Activated CD8-positive, alpha-beta memory T cell treated with anti-CD3 and anti-CD28 coated beads, Interleukin-2, amount 10 ng/mL, durations not matched to agents 7 days and 5 days (primary cell): ENCODE measurements around the gene GRIK2. TPM values are rescaled to one million over a fixed set of nuclear protein-coding genes. Genes with fewer than 3 reads are reported as not detected.

Experiments used
- ATAC-seq: fragments of 150-1000 bp; cut with Tn5 transposase; one replicate; pipeline ENCODE4 v1.10.0; 2021; ENCODE audit warnings: moderate library complexity
- CTCF ChIA-PET: fragments of 350-600 bp; sonication (Branson Sonifier 250); formaldehyde crosslinking; loops from one replicate; lab custom pipeline; 2021; ENCODE audit warnings: antibody characterized with exemption; lab: Charles Lee
- DNase-seq: peaks from one replicate; pipeline ENCODE4 v3.0.0-alpha.2; 2020
- H3K27ac Mint-ChIP-seq: one replicate; pipeline ENCODE4 v1.8.0; 2021; ENCODE audit warnings: mild to moderate bottlenecking, mixed read lengths
- H3K27me3 Mint-ChIP-seq: one replicate; pipeline ENCODE4 v1.8.0; 2021; ENCODE audit warnings: mixed read lengths
- H3K36me3 Mint-ChIP-seq: one replicate; pipeline ENCODE4 v1.8.0; 2021; ENCODE audit warnings: mild to moderate bottlenecking, mixed read lengths
- H3K4me1 Mint-ChIP-seq: one replicate; pipeline ENCODE4 v1.8.0; 2021; ENCODE audit warnings: mixed read lengths
- H3K4me3 Mint-ChIP-seq: one replicate; pipeline ENCODE4 v1.8.0; 2021; ENCODE audit warnings: mild to moderate bottlenecking, moderate library complexity, mixed read lengths
- H3K9me3 Mint-ChIP-seq: one replicate; pipeline ENCODE4 v1.8.0; 2022; ENCODE audit warnings: low read depth, mixed read lengths
- total RNA-seq, 2 experiments: library from RNA; stranded (reverse); gene quantifications; one replicate each; pipeline ENCODE4 v1.2.3, GENCODE V29; 2021

GRIK2 gene
- total RNA-seq, 2 experiments from 2014 or later, result not detected

DNA sequence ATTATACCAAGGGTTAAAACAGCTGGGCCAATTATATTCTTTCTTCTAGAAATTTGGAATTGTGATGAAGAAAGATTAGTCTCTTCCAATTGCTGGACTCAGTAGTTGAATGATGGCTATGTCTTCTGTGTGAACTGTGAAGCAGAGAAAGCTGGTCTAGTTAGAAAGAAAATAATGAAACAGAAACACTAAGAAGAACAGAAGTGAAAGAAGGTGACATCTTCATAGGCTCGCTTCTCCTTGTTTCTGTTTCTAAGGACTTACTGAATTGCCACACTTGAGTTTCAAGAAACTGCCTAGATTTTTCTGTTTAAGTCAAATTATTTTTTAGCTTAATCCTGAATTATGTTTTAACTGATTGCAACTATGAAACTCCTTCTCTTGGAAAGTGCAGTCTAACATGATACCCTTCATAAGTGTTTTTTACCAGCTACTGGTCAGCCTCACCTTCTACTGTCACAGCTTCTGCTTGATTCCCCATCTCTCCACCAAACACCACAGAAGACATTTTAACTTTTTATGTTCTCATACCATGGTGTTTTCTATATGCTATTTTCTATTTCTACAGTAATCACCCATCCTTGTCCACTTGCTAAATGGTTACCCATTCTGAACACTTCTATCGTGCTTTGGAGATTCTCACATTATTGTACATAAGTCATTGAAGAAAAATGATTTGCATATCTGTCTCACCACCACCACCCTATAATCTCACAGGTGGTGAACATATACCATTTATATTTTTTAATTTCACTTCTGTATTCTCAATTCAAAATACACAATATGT is 268.8 kb downstream of the GRIK2 start:
- Mint-ChIP-seq H3K4me1 (no peaks in the 10 kb centered on the region), H3K36me3 (no peaks in the 10 kb centered on the region), H3K27me3 (no peaks in the 10 kb centered on the region), H3K4me3 (no peak overlapping the region), H3K9me3 (peaks cover 7% of the 10 kb centered on the region), H3K27ac (no peak overlapping the region)
- CTCF ChIA-PET, result no interaction called here
- no peak for DNase-seq
- ATAC-seq, result no peak

GRCh38 chr6:101663100-101663499 is 269.6 kb downstream of the GRIK2 start:
- H3K36me3 Mint-ChIP-seq, result no peaks in the 10 kb centered on the region
- H3K27me3 Mint-ChIP-seq, result no peaks in the 10 kb centered on the region
- H3K4me1 Mint-ChIP-seq, result no peaks in the 10 kb centered on the region
- ATAC-seq (no peak), DNase-seq (no peak)
- H3K4me3 Mint-ChIP-seq, result no peak overlapping the region
- peaks cover 7% of the 10 kb centered on the region for H3K9me3 Mint-ChIP-seq
- CTCF ChIA-PET, result no interaction called here
- no peak overlapping the region for H3K27ac Mint-ChIP-seq

DNA sequence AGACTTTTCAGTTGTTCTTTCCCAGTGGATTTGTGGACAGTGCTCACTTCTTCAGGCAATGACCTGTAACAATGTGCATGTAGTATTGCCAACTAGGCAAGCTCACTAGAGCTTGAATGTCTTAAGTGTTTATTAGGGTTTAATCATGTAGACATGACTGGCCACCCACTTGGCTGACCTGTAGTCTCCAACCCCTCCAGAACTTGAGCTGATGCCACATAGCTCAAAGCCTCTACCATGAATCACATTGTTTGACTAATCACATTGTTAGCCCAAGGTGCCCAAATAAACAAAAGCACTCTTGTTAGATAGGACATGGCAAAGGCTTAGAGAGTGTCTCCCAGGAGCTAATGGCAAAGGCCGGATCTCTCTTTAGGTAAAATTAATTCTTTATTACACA is 272.7 kb downstream of the GRIK2 start:
- no peak overlapping the region for H3K27ac Mint-ChIP-seq
- no peak overlapping the region for H3K4me3 Mint-ChIP-seq
- no peaks in the 10 kb centered on the region for H3K27me3 Mint-ChIP-seq
- no peaks in the 10 kb centered on the region for H3K36me3 Mint-ChIP-seq
- CTCF ChIA-PET, result no interaction called here
- no peak for ATAC-seq
- peaks cover 7% of the 10 kb centered on the region for H3K9me3 Mint-ChIP-seq
- no peaks in the 10 kb centered on the region for H3K4me1 Mint-ChIP-seq
- no peak for DNase-seq

DNA sequence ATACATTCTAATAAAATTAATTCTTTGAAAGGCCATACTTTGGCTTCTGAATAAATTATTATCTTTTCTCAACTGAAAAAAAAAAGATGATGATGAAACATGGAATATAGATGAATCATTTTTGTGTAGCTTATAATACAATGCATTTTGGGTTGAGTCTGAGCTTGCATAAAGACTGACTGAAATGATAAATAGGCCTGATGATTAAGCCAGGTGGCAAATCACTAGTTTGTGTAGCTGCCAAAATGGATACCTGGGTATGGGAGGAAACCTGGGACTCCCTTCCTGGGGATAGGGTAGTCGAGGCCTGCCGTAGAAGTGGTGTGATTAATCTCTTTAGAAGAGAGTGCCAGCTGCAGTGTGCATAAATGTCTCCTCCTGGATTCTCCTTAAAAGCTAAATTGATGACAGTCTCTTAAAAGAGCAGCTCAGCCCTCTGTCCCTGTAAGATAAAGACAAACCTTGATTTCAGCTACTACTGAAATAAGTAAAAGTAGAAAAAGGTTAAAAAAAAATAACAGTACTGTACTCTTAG is 275.1 kb downstream of the GRIK2 start:
- DNase-seq (no peak), ATAC-seq (no peak)
- H3K4me1 Mint-ChIP-seq, result no peaks in the 10 kb centered on the region
- peaks cover 4% of the 10 kb centered on the region for H3K9me3 Mint-ChIP-seq
- CTCF ChIA-PET, result no interaction called here
- H3K4me3 Mint-ChIP-seq, result no peak overlapping the region
- no peaks in the 10 kb centered on the region for H3K36me3 Mint-ChIP-seq
- H3K27ac Mint-ChIP-seq, result no peak overlapping the region
- no peaks in the 10 kb centered on the region for H3K27me3 Mint-ChIP-seq

DNA sequence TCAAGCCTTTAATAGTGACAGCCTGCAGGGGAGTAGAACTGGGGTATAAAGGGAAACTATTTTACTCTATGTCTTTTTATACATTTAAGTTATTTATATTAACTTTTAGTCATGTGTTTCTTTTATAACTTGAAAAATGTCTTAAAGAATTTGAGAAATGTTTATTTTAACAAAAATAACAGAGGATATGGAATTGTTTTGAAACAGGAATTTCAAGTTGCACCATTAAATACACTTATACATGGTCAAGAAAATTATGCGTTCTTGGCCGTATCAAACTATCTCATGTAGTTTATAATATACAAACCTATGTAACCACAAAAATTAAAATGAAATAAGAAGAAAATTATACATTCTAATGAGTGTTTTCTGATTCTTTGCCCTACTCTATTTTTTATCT is 282.7 kb downstream of the GRIK2 start:
- Mint-ChIP-seq H3K27ac (no peak overlapping the region), H3K27me3 (no peaks in the 10 kb centered on the region), H3K9me3 (peaks cover 2% of the 10 kb centered on the region), H3K4me3 (no peak overlapping the region), H3K36me3 (no peaks in the 10 kb centered on the region), H3K4me1 (no peaks in the 10 kb centered on the region)
- ATAC-seq, result no peak
- DNase-seq, result no peak
- CTCF ChIA-PET, result no interaction called here

GRCh38 chr6:101682937-101683336 is 289.4 kb downstream of the GRIK2 start:
- DNase-seq (no peak), ATAC-seq (no peak)
- Mint-ChIP-seq H3K9me3 (no peaks in the 10 kb centered on the region), H3K27ac (no peak overlapping the region), H3K36me3 (no peaks in the 10 kb centered on the region), H3K27me3 (no peaks in the 10 kb centered on the region), H3K4me1 (no peaks in the 10 kb centered on the region), H3K4me3 (no peak overlapping the region)
- CTCF ChIA-PET, result no interaction called here

GRCh38 chr6:101683884-101684283 is 290.4 kb downstream of the GRIK2 start:
- no peak overlapping the region for H3K4me3 Mint-ChIP-seq
- H3K27me3 Mint-ChIP-seq, result no peaks in the 10 kb centered on the region
- H3K36me3 Mint-ChIP-seq, result no peaks in the 10 kb centered on the region
- no peak for ATAC-seq
- H3K27ac Mint-ChIP-seq, result no peak overlapping the region
- H3K4me1 Mint-ChIP-seq, result no peaks in the 10 kb centered on the region
- DNase-seq, result no peak
- no peaks in the 10 kb centered on the region for H3K9me3 Mint-ChIP-seq
- CTCF ChIA-PET, result no interaction called here

DNA sequence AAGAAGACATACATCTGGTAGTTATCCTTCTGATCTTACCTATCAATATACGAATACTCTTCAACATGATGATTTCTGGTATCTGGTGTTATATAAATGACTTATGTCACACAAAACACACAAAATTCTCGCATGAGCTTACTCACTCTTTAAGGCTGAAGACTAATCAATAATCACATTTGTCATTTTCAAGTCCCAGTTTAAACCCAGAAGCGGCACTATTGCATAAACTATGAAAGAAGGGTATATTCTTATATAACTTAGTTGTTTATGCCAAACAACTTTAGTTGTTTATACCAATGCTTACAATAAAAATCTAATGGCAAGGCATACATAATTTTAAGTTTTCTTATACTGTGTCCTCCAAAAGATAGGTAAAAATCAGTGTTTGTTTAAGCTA is 293.1 kb downstream of the GRIK2 start:
- Mint-ChIP-seq H3K36me3 (no peaks in the 10 kb centered on the region), H3K27ac (no peak overlapping the region), H3K4me3 (no peak overlapping the region), H3K4me1 (no peaks in the 10 kb centered on the region), H3K27me3 (no peaks in the 10 kb centered on the region), H3K9me3 (no peaks in the 10 kb centered on the region)
- no peak for DNase-seq
- CTCF ChIA-PET, result no interaction called here
- ATAC-seq, result no peak

GRCh38 chr6:101689156-101689555 is 295.6 kb downstream of the GRIK2 start:
- DNase-seq, result no peak
- no peak for ATAC-seq
- Mint-ChIP-seq H3K4me3 (no peak overlapping the region), H3K27me3 (no peaks in the 10 kb centered on the region), H3K4me1 (no peaks in the 10 kb centered on the region), H3K36me3 (no peaks in the 10 kb centered on the region), H3K27ac (no peak overlapping the region), H3K9me3 (no peaks in the 10 kb centered on the region)
- CTCF ChIA-PET, result no interaction called here

- Mint-ChIP-seq H3K27ac (no peak overlapping the region), H3K27me3 (no peaks in the 10 kb centered on the region), H3K4me1 (no peaks in the 10 kb centered on the region), H3K36me3 (no peaks in the 10 kb centered on the region), H3K4me3 (no peak overlapping the region), H3K9me3 (no peaks in the 10 kb centered on the region)
- CTCF ChIA-PET, result no interaction called here
- ATAC-seq (no peak), DNase-seq (no peak)
Measured at GRCh38 chr6:101689695-101690094, 296.2 kb downstream of the GRIK2 start.

DNA sequence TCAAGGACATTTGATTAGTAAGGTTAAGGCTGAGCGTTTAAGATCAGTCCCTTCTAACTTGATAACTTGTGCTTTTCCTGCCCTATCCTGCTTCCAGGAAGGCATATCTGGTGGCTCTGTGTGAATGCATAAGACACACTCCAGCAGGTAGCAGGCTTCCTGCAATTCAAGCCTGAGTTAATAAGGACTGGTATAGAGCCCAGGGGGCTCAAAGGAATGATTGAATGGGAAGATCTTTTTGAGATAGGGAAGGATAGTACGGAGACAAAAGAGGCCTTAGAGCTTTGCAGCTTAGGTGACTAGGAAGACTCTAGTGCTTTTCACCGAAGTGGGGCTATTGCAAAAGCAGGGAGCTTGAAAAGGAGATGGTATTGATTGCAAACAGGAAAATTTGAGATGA is 307.1 kb downstream of the GRIK2 start:
- Mint-ChIP-seq H3K27me3 (no peaks in the 10 kb centered on the region), H3K27ac (no peak overlapping the region), H3K9me3 (peaks cover 2% of the 10 kb centered on the region), H3K36me3 (no peaks in the 10 kb centered on the region), H3K4me1 (no peaks in the 10 kb centered on the region), H3K4me3 (no peak overlapping the region)
- DNase-seq (no peak), ATAC-seq (no peak)
- CTCF ChIA-PET, result no interaction called here

DNA sequence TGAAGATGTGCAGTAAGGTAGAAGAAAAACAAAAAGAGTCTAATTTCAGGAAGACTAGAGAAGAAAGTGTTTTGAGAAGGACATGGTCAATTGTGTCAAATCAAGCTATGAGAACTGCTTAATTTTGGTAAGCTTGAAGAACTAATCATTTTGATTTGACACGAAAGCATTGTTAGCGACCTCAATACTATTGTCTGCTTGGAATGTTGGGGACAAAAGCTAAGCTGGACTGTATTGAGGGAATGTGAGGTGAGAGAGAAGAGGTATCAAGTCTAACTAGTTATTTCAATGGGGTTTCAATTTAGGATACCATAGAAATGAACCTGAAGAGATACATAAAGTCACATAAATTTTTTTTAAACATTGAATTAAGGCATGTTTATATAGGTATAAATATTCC is 309.8 kb downstream of the GRIK2 start:
- no peaks in the 10 kb centered on the region for H3K27me3 Mint-ChIP-seq
- H3K27ac Mint-ChIP-seq, result no peak overlapping the region
- peaks cover 2% of the 10 kb centered on the region for H3K9me3 Mint-ChIP-seq
- no peak for DNase-seq
- no peak overlapping the region for H3K4me3 Mint-ChIP-seq
- no peaks in the 10 kb centered on the region for H3K4me1 Mint-ChIP-seq
- no peak for ATAC-seq
- CTCF ChIA-PET, result no interaction called here
- no peaks in the 10 kb centered on the region for H3K36me3 Mint-ChIP-seq

- Mint-ChIP-seq H3K27me3 (no peaks in the 10 kb centered on the region), H3K9me3 (peaks cover 2% of the 10 kb centered on the region), H3K4me1 (no peaks in the 10 kb centered on the region), H3K4me3 (no peak overlapping the region), H3K36me3 (no peaks in the 10 kb centered on the region), H3K27ac (no peak overlapping the region)
- ATAC-seq (no peak), DNase-seq (no peak)
- CTCF ChIA-PET, result no interaction called here
Measured at GRCh38 chr6:101705866-101706265, 312.4 kb downstream of the GRIK2 start.

DNA sequence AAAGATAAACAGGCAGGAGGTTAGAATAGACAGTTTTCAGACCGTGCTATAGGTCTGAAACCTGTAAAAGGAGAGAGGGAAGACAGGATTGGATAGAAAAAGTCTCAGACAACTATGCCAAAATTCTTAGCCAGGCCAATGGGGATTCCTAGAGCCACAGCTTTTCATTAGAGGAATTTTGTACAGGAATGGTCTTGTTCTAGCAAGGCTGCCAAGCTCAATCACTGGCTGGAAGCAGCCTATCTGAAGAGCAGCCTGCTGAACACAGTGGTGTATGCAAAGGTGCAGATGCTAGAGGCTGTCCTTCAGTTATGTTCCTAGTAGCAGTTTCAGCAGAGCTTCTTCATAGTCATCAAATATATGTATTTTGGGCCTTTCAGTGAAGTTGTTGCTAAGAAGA is 313.1 kb downstream of the GRIK2 start:
- H3K27ac Mint-ChIP-seq, result no peak overlapping the region
- no peak for DNase-seq
- H3K4me3 Mint-ChIP-seq, result no peak overlapping the region
- peaks cover 2% of the 10 kb centered on the region for H3K9me3 Mint-ChIP-seq
- H3K36me3 Mint-ChIP-seq, result no peaks in the 10 kb centered on the region
- no peaks in the 10 kb centered on the region for H3K4me1 Mint-ChIP-seq
- CTCF ChIA-PET, result no interaction called here
- no peak for ATAC-seq
- no peaks in the 10 kb centered on the region for H3K27me3 Mint-ChIP-seq
